ENCODE results near the gene NEURL1B.

DNA sequence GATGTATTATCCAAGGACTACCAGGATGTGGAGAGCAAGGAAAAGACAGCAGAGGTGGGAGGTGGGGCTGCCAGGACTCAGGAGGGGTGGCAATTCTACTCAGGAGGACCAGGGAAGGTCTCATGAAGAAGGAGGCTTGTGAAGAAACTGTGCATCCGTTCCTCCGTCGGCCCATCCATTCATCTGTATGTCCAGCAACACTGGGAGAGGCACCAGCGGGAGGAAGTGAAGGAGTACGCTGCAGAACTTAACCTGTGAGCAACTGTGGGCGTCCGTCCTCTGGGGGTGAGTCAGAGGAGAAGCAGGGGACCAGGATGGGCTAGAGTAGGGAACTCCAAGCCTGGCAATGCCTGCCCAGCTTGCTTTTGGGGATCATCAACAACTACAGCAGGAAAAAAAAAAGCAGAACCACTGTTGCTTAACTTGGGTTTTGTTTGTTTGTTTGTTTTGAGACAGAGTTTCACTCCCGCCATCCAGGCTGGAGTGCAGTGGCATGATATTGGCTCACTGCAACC lies 47.3 kb upstream of the NEURL1B start:
- TF ChIP-seq, protein P1, sequence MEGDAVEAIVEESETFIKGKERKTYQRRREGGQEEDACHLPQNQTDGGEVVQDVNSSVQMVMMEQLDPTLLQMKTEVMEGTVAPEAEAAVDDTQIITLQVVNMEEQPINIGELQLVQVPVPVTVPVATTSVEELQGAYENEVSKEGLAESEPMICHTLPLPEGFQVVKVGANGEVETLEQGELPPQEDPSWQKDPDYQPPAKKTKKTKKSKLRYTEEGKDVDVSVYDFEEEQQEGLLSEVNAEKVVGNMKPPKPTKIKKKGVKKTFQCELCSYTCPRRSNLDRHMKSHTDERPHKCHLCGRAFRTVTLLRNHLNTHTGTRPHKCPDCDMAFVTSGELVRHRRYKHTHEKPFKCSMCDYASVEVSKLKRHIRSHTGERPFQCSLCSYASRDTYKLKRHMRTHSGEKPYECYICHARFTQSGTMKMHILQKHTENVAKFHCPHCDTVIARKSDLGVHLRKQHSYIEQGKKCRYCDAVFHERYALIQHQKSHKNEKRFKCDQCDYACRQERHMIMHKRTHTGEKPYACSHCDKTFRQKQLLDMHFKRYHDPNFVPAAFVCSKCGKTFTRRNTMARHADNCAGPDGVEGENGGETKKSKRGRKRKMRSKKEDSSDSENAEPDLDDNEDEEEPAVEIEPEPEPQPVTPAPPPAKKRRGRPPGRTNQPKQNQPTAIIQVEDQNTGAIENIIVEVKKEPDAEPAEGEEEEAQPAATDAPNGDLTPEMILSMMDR (conservative IDR thresholded peaks at IDR 0.05 in 1 of 2, IDR thresholded peaks at IDR 0.05 in 1 of 2; ENCODE audit: extremely low read depth in 1 of 2, insufficient read depth in 1 of 2, low read depth in 1 of 2, low read length in 2 of 2), result no peak
- no peak for TF ChIP-seq EZH2 (IDR thresholded peaks at IDR 0.05; ENCODE audit: borderline replicate concordance, low read length)
